Vagina (tissue), 2 donors: ENCODE results near the gene TRMT1L. TPM values are rescaled to one million over a fixed set of nuclear protein-coding genes. Genes with fewer than 3 reads are reported as not detected.

Experiments
- DNase-seq, 2 donors: peaks; one replicate each; pipeline ENCODE4 v3.0.0-alpha.2; 2017; ENCODE audit errors: extremely low spot score in 2 of 2
- H3K27ac ChIP-seq: fragments of 200-600 bp; sonication (generic); one replicate; pipeline ENCODE4 v1.5.1; 2019
- H3K27me3 ChIP-seq: fragments of 200-600 bp; sonication (generic); one replicate; pipeline ENCODE4 v1.5.1; 2019
- H3K36me3 ChIP-seq, 2 donors: fragments of 200-600 bp; sonication (generic); one replicate each; pipeline ENCODE4 v1.5.1; 2017 to 2019
- H3K4me1 ChIP-seq: fragments of 200-600 bp; sonication (generic); one replicate; pipeline ENCODE4 v1.5.1; 2019
- H3K4me3 ChIP-seq, 2 donors: fragments of 200-600 bp; sonication (generic); 1 replicate in 1 of 2; 2 replicates in 1 of 2; pipeline ENCODE4 v1.5.1; 2016 to 2019
- H3K9me3 ChIP-seq: fragments of 200-600 bp; sonication (generic); one replicate; pipeline ENCODE4 v1.5.1; 2019
- CTCF ChIP-seq, 3 experiments: fragments of 450-650 bp in 2 of 3; fragments of 200-600 bp in 1 of 3; sonication (generic) in 1 of 3; IDR thresholded peaks; one replicate each; pipeline ENCODE4 v1.5.1; 2017 to 2019; ENCODE audit warnings: antibody characterized with exemption in 3 of 3, mild to moderate bottlenecking in 2 of 3, moderate library complexity in 2 of 3
- POLR2A ChIP-seq, 2 donors: fragments of 450-650 bp; IDR thresholded peaks; one replicate each; pipeline ENCODE4 v1.6.1; 2017; ENCODE audit warnings: antibody characterized with exemption in 2 of 2, mild to moderate bottlenecking in 2 of 2, moderate library complexity in 2 of 2
- POLR2AphosphoS5 ChIP-seq, 2 donors: sonication (generic); formaldehyde crosslinking; IDR thresholded peaks; one replicate each; pipeline ENCODE4 v1.9.0; 2017; ENCODE audit warnings: antibody characterized with exemption in 2 of 2, mild to moderate bottlenecking in 2 of 2, low read depth in 1 of 2; ENCODE audit not compliant: insufficient read depth in 1 of 2
- intact Hi-C: fragments of 100-400 bp; cut with DNase I; formaldehyde crosslinking; loops from one replicate; pipeline ENCODE4 v1.15.1; 2023
- total RNA-seq: library from RNA; depleted of rRNA; stranded (reverse); fragments of >200 nt; gene quantifications from one replicate; pipeline ENCODE4 v1.2.3, GENCODE V29; 2016

Gene TRMT1L
- total RNA-seq, 1 donor from 2014 or later, result 23.1 TPM

DNA sequence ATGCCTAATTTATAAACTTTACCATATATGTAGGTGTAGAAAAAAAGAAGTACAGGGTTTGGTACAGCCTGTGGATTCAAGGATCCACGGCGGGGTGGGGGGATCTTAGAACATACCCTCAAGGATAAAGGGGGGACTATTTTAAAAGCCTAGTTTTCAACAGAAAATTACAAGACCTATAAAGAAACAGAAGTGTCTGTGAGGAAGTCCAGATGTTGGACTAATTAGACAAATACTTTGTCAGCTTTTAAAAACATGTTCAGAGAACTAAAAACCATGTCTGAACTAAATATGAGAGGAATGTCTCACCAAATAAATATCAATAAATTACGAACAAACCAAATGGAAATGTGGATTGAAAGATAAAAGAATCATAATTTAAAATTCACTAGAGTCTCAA is 51.6 kb downstream of the TRMT1L start:
- intact Hi-C loops, result no loop called here

DNA sequence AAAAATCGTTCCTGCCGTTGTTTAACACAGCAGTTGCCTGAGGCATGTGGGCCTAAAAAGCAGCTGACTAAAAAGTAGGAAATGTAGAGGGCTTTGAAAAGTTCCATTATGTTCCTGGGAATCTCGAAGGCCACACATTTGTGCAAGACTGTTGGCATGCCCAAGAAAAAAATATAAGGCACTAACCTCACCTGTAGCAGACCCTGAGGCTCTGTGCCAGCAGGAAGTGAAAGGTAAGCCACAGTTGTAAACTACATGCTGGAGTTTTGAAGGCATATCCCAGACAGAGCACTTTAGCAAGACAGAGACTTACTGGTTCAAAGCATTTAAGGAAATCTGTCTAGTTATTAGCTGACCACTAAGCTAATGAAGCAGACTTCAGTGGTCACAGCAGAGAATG is 52.7 kb downstream of the TRMT1L start:
- no peak overlapping the region for H3K4me3 ChIP-seq
- peaks cover 7% of the 10 kb centered on the region for H3K9me3 ChIP-seq
- intact Hi-C loops, result no loop called here
- peaks cover 0 to 4% of the 10 kb centered on the region in 2 donors for H3K36me3 ChIP-seq
- H3K27ac ChIP-seq, result no peak overlapping the region
- TF ChIP-seq CTCF (IDR thresholded peaks at IDR 0.05), result no peak
- TF ChIP-seq POLR2A (IDR thresholded peaks at IDR 0.05), result no peak
- TF ChIP-seq POLR2AphosphoS5 (IDR thresholded peaks at IDR 0.05; ENCODE audit: insufficient read depth in 1 of 2, low read depth in 1 of 2), result no peak
- no peak for DNase-seq
- no peaks in the 10 kb centered on the region for H3K4me1 ChIP-seq
- H3K27me3 ChIP-seq, result no peaks in the 10 kb centered on the region

More for the DNA sequence above, 51.6 kb downstream of the TRMT1L start:
- Histone ChIP-seq H3K4me3 (no peak overlapping the region), H3K36me3 (peaks cover 0 to 4% of the 10 kb centered on the region in 2 donors), H3K4me1 (no peaks in the 10 kb centered on the region), H3K9me3 (peaks cover 7% of the 10 kb centered on the region), H3K27me3 (no peaks in the 10 kb centered on the region), H3K27ac (no peak overlapping the region)
- TF ChIP-seq CTCF (IDR thresholded peaks at IDR 0.05) (no peak), POLR2AphosphoS5 (IDR thresholded peaks at IDR 0.05; ENCODE audit: insufficient read depth in 1 of 2, low read depth in 1 of 2) (no peak), POLR2A (IDR thresholded peaks at IDR 0.05) (no peak)
- no peak for DNase-seq

DNA sequence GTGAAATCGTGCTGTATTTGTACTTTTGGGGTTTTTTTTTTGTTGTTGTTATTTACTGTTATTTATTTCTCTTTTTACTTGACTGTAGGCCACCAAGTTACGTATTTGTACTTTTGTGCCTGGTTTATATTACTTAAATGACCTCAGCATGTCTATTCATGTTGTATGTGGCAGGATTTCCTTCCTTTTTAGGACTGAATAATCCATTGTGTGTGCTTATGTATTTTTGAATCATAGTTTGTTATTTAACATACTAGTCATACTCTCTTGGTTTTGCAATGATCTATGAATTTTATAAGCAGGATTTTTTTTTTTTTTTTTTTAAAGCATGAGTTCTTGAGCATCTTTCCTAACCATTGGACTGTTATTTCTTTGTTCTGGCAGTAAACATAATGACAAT is 60.2 kb downstream of the TRMT1L start:
- Histone ChIP-seq H3K27ac (no peak overlapping the region), H3K4me1 (no peaks in the 10 kb centered on the region), H3K36me3 (peaks cover 0 to 5% of the 10 kb centered on the region in 2 donors), H3K27me3 (no peaks in the 10 kb centered on the region), H3K4me3 (no peak overlapping the region), H3K9me3 (no peaks in the 10 kb centered on the region)
- intact Hi-C loops, result no loop called here
- no peak for DNase-seq
- TF ChIP-seq POLR2AphosphoS5 (IDR thresholded peaks at IDR 0.05; ENCODE audit: insufficient read depth in 1 of 2, low read depth in 1 of 2) (no peak), POLR2A (IDR thresholded peaks at IDR 0.05) (no peak), CTCF (IDR thresholded peaks at IDR 0.05) (no peak)

DNA sequence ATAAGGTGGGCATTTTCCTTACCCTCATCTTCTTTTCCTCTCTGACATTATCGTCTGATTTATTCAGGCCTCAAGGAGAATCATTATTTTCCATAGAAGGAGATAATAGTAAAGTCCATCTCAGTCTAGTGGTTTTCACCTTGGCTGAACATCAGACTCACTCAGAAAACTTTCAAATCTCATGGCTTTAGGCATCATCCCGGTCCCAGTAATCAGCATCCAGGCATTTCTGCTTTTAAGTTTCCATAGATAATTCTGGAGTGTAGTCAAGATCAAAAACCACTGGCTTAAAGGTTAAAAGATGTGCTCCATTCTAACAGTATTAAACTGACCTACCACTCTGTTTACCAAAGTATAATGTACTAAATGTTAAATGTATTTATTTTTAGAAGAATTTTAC is 62.0 kb downstream of the TRMT1L start:
- H3K36me3 ChIP-seq, result peaks cover 0 to 5% of the 10 kb centered on the region in 2 donors
- H3K27ac ChIP-seq, result no peak overlapping the region
- no peak overlapping the region for H3K4me3 ChIP-seq
- no peaks in the 10 kb centered on the region for H3K4me1 ChIP-seq
- DNase-seq, result no peak
- TF ChIP-seq POLR2A (IDR thresholded peaks at IDR 0.05), result no peak
- TF ChIP-seq POLR2AphosphoS5 (IDR thresholded peaks at IDR 0.05; ENCODE audit: insufficient read depth in 1 of 2, low read depth in 1 of 2), result no peak
- TF ChIP-seq CTCF (IDR thresholded peaks at IDR 0.05), result no peak
- H3K9me3 ChIP-seq, result no peaks in the 10 kb centered on the region
- no peaks in the 10 kb centered on the region for H3K27me3 ChIP-seq
- intact Hi-C loops, result no loop called here

DNA sequence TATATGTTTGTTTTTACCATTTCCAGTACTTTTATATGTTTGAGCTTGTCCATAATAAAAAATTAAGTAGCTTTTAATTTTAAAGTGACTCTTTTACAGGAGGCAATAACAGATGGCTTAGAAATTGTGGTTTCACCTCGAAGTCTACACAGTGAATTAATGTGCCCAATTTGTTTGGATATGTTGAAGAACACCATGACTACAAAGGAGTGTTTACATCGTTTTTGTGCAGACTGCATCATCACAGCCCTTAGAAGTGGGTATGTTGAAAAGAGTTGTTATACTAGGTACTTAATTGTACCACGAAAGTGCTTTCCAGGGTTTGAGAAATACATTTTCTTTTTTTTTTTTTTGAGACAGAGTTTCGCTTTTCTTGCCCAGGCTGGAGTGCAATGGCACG is 65.3 kb downstream of the TRMT1L start:
- no peaks in the 10 kb centered on the region for H3K4me1 ChIP-seq
- no peak overlapping the region for H3K4me3 ChIP-seq
- DNase-seq, result no peak
- peaks cover 0 to 14% of the 10 kb centered on the region in 2 donors for H3K36me3 ChIP-seq
- no peaks in the 10 kb centered on the region for H3K27me3 ChIP-seq
- H3K9me3 ChIP-seq, result no peaks in the 10 kb centered on the region
- intact Hi-C loops, result no loop called here
- TF ChIP-seq POLR2A (IDR thresholded peaks at IDR 0.05) (no peak), POLR2AphosphoS5 (IDR thresholded peaks at IDR 0.05; ENCODE audit: insufficient read depth in 1 of 2, low read depth in 1 of 2) (no peak), CTCF (IDR thresholded peaks at IDR 0.05) (no peak)
- H3K27ac ChIP-seq, result no peak overlapping the region
